Measurements from ENCODE around the gene ARTN. TPM values are rescaled to one million over a fixed set of nuclear protein-coding genes. Genes with fewer than 3 reads are reported as not detected.
A peak's percentile ranks its signal among the peaks of the same experiment; 100 is the strongest.

Gene ARTN
- total and polyA plus RNA-seq, 2 experiments from 2014 or later = 6.7 to 35.7 TPM

DNA sequence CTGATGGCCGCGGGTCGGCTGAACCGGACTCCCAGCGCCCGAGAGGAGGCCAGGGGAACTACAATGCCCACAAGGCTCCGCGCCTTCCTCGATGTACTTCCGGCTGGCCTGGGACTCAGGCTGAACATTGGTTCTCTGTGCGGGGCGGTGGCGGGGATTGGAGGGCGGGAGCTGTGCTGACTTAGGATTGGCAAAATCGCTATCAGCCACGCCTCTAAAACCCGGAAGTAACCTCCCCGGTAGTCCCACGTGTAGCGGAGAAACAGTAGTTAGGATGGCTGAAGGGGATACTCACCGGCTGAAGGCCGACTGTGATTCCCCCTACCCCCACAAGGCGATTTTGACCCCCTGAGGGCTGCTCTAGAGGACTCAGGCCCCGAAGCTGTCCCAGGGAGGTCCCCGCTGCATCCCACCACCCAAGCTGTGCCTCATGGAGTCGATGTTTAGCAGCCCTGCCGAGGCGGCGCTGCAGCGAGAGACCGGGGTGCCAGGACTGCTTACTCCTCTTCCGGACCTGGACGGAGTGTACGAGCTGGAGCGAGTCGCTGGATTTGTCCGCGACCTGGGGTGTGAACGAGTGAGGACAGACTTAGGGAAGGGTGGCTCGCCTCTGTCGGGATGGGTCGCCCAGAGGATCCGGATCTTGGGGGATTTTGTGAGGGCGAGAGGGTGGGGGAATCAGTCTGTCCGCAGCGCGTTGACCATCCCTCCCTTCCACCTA is 36.3 kb downstream of the ARTN start, which contains the start of gene DPH2 (continued):
- TF ChIP-seq, protein P1, sequence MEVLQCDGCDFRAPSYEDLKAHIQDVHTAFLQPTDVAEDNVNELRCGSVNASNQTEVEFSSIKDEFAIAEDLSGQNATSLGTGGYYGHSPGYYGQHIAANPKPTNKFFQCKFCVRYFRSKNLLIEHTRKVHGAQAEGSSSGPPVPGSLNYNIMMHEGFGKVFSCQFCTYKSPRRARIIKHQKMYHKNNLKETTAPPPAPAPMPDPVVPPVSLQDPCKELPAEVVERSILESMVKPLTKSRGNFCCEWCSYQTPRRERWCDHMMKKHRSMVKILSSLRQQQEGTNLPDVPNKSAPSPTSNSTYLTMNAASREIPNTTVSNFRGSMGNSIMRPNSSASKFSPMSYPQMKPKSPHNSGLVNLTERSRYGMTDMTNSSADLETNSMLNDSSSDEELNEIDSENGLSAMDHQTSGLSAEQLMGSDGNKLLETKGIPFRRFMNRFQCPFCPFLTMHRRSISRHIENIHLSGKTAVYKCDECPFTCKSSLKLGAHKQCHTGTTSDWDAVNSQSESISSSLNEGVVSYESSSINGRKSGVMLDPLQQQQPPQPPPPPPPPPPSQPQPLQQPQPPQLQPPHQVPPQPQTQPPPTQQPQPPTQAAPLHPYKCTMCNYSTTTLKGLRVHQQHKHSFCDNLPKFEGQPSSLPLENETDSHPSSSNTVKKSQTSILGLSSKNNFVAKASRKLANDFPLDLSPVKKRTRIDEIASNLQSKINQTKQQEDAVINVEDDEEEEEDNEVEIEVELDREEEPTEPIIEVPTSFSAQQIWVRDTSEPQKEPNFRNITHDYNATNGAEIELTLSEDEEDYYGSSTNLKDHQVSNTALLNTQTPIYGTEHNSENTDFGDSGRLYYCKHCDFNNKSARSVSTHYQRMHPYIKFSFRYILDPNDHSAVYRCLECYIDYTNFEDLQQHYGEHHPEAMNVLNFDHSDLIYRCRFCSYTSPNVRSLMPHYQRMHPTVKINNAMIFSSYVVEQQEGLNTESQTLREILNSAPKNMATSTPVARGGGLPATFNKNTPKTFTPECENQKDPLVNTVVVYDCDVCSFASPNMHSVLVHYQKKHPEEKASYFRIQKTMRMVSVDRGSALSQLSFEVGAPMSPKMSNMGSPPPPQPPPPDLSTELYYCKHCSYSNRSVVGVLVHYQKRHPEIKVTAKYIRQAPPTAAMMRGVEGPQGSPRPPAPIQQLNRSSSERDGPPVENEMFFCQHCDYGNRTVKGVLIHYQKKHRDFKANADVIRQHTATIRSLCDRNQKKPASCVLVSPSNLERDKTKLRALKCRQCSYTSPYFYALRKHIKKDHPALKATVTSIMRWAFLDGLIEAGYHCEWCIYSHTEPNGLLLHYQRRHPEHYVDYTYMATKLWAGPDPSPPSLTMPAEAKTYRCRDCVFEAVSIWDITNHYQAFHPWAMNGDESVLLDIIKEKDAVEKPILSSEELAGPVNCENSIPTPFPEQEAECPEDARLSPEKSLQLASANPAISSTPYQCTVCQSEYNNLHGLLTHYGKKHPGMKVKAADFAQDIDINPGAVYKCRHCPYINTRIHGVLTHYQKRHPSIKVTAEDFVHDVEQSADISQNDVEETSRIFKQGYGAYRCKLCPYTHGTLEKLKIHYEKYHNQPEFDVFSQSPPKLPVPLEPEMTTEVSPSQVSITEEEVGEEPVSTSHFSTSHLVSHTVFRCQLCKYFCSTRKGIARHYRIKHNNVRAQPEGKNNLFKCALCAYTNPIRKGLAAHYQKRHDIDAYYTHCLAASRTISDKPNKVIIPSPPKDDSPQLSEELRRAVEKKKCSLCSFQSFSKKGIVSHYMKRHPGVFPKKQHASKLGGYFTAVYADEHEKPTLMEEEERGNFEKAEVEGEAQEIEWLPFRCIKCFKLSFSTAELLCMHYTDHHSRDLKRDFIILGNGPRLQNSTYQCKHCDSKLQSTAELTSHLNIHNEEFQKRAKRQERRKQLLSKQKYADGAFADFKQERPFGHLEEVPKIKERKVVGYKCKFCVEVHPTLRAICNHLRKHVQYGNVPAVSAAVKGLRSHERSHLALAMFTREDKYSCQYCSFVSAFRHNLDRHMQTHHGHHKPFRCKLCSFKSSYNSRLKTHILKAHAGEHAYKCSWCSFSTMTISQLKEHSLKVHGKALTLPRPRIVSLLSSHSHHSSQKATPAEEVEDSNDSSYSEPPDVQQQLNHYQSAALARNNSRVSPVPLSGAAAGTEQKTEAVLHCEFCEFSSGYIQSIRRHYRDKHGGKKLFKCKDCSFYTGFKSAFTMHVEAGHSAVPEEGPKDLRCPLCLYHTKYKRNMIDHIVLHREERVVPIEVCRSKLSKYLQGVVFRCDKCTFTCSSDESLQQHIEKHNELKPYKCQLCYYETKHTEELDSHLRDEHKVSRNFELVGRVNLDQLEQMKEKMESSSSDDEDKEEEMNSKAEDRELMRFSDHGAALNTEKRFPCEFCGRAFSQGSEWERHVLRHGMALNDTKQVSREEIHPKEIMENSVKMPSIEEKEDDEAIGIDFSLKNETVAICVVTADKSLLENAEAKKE (CRISPR knock-in tag; IDR thresholded peaks at IDR 0.05) = no peak
- TF ChIP-seq, protein P2, sequence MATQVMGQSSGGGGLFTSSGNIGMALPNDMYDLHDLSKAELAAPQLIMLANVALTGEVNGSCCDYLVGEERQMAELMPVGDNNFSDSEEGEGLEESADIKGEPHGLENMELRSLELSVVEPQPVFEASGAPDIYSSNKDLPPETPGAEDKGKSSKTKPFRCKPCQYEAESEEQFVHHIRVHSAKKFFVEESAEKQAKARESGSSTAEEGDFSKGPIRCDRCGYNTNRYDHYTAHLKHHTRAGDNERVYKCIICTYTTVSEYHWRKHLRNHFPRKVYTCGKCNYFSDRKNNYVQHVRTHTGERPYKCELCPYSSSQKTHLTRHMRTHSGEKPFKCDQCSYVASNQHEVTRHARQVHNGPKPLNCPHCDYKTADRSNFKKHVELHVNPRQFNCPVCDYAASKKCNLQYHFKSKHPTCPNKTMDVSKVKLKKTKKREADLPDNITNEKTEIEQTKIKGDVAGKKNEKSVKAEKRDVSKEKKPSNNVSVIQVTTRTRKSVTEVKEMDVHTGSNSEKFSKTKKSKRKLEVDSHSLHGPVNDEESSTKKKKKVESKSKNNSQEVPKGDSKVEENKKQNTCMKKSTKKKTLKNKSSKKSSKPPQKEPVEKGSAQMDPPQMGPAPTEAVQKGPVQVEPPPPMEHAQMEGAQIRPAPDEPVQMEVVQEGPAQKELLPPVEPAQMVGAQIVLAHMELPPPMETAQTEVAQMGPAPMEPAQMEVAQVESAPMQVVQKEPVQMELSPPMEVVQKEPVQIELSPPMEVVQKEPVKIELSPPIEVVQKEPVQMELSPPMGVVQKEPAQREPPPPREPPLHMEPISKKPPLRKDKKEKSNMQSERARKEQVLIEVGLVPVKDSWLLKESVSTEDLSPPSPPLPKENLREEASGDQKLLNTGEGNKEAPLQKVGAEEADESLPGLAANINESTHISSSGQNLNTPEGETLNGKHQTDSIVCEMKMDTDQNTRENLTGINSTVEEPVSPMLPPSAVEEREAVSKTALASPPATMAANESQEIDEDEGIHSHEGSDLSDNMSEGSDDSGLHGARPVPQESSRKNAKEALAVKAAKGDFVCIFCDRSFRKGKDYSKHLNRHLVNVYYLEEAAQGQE (IDR thresholded peaks at IDR 0.05; ENCODE audit: unreplicated experiment) = peak; percentile 32
- TF ChIP-seq JUNB (IDR thresholded peaks at IDR 0.05; ENCODE audit: unreplicated experiment) = no peak
- TF ChIP-seq STAT1 (IDR thresholded peaks at IDR 0.05; ENCODE audit: unreplicated experiment) = no peak
- no peak for TF ChIP-seq EZH2phosphoT487 (IDR thresholded peaks at IDR 0.05; ENCODE audit: unreplicated experiment)
- TF ChIP-seq ZNF331 (CRISPR knock-in tag; IDR thresholded peaks at IDR 0.05; ENCODE audit: low read depth) = no peak

Data from GM23338 (cell line).